Neural cell (in vitro differentiated cells): ENCODE results near the gene FHIT. TPM values are rescaled to one million over a fixed set of nuclear protein-coding genes. Genes with fewer than 3 reads are reported as not detected.

Experiments
- H2AFZ ChIP-seq: fragments of 200-600, 300-800 bp; sonication (generic), shearing (Covaris generic); 2 replicates; pipeline ENCODE4 v1.6.0; 2014; ENCODE audit warnings: low read depth, mild to moderate bottlenecking, antibody characterized with exemption, low read length, moderate library complexity
- H3F3A ChIP-seq: fragments of 200-600 bp; shearing (Covaris generic); 2 replicates; pipeline ENCODE4 v1.6.1; 2016; ENCODE audit warnings: mild to moderate bottlenecking, moderate library complexity, mixed read lengths, antibody characterized with exemption, low read length; ENCODE audit not compliant: insufficient read depth, poor library complexity, severe bottlenecking
- H3K27ac ChIP-seq: fragments of 200-600, 300-800 bp; sonication (generic), shearing (Covaris generic); 2 replicates; pipeline ENCODE4 v1.5.1; 2014; ENCODE audit warnings: mild to moderate bottlenecking, low read length, moderate library complexity
- H3K27me3 ChIP-seq: fragments of 300-800, 200-600 bp; sonication (generic), shearing (Covaris generic); 2 replicates; pipeline ENCODE4 v1.6.0; 2014; ENCODE audit warnings: mild to moderate bottlenecking, low read depth, low read length, moderate library complexity; ENCODE audit not compliant: insufficient read depth
- H3K36me3 ChIP-seq: fragments of 300-800, 200-600 bp; sonication (generic), shearing (Covaris generic); 2 replicates; pipeline ENCODE4 v1.5.1; 2014; ENCODE audit warnings: mild to moderate bottlenecking, antibody characterized with exemption, low read length, moderate library complexity; ENCODE audit not compliant: insufficient read depth
- H3K4me2 ChIP-seq: fragments of 300-800, 200-600 bp; sonication (generic), shearing (Covaris generic); 2 replicates; pipeline ENCODE4 v1.6.0; 2014; ENCODE audit warnings: mild to moderate bottlenecking, low read length
- H3K4me3 ChIP-seq: fragments of 300-800, 200-600 bp; sonication (generic), shearing (Covaris generic); 2 replicates; pipeline ENCODE4 v1.5.1; 2014; ENCODE audit warnings: mild to moderate bottlenecking, low read length, moderate library complexity
- H3K79me2 ChIP-seq: fragments of 200-600 bp; shearing (Covaris generic); replicated peaks from 2 replicates; pipeline ENCODE4 v1.6.0; 2014; ENCODE audit warnings: mild to moderate bottlenecking, low read length, moderate library complexity; ENCODE audit not compliant: insufficient read depth
- H3K9ac ChIP-seq: fragments of 300-800, 200-600 bp; sonication (generic), shearing (Covaris generic); 2 replicates; pipeline ENCODE4 v1.6.1; 2016; ENCODE audit warnings: mild to moderate bottlenecking, low read length, mixed read lengths
- H3K9me2 ChIP-seq: fragments of 200-600 bp; shearing (Covaris generic); 2 replicates; pipeline ENCODE4 v1.6.1; 2016; ENCODE audit warnings: mild to moderate bottlenecking, low read length, mixed read lengths; ENCODE audit not compliant: insufficient read depth
- H3K9me3 ChIP-seq: fragments of 200-600, 300-800 bp; sonication (generic), shearing (Covaris generic); 2 replicates; pipeline ENCODE4 v1.6.1; 2016; ENCODE audit warnings: mild to moderate bottlenecking, mixed run types, low read length, moderate library complexity, mixed read lengths
- H4K20me1 ChIP-seq: fragments of 200-600 bp; shearing (Covaris generic); 2 replicates; pipeline ENCODE4 v1.6.1; 2016; ENCODE audit warnings: mild to moderate bottlenecking, mixed run types; ENCODE audit not compliant: insufficient read depth
- CTCF ChIP-seq: fragments of 450-650 bp; IDR thresholded peaks from 2 replicates; pipeline ENCODE4 v1.5.1; 2014; ENCODE audit warnings: antibody characterized with exemption, mild to moderate bottlenecking, moderate library complexity; ENCODE audit not compliant: poor library complexity, severe bottlenecking
- EP300 ChIP-seq: fragments of 450-650 bp; conservative IDR thresholded peaks from 2 replicates; pipeline ENCODE4 v1.6.1; 2014; ENCODE audit warnings: antibody characterized with exemption, mild to moderate bottlenecking, moderate library complexity; ENCODE audit not compliant: poor library complexity, severe bottlenecking
- EZH2 ChIP-seq: fragments of 200-600, 300-800 bp; shearing (Covaris generic), sonication (generic); IDR thresholded peaks from 2 replicates; pipeline ENCODE4 v1.6.1; 2014; ENCODE audit warnings: antibody characterized with exemption, low read length, borderline replicate concordance, mild to moderate bottlenecking; ENCODE audit not compliant: insufficient read depth, poor library complexity, severe bottlenecking
- MXI1 ChIP-seq: fragments of 450-650 bp; conservative IDR thresholded peaks from 2 replicates; pipeline ENCODE4 v1.6.1; 2014; ENCODE audit warnings: antibody characterized with exemption, mild to moderate bottlenecking; ENCODE audit not compliant: poor library complexity, severe bottlenecking
- POLR2AphosphoS5 ChIP-seq: IDR thresholded peaks from 2 replicates; pipeline ENCODE4 v1.6.1; 2012
- RAD21 ChIP-seq: fragments of 450-650 bp; conservative IDR thresholded peaks from 2 replicates; pipeline ENCODE4 v1.6.1; 2014; ENCODE audit warnings: antibody characterized with exemption, mild to moderate bottlenecking, moderate library complexity
- REST ChIP-seq: IDR thresholded peaks from 2 replicates; pipeline ENCODE4 v1.6.1; 2012; ENCODE audit warnings: borderline replicate concordance
- SMC3 ChIP-seq: fragments of 450-650 bp; conservative IDR thresholded peaks from 2 replicates; pipeline ENCODE4 v1.6.1; 2014; ENCODE audit warnings: antibody characterized with exemption, mild to moderate bottlenecking, moderate library complexity; ENCODE audit not compliant: poor library complexity
- TAF1 ChIP-seq: IDR thresholded peaks from 2 replicates; pipeline ENCODE4 v1.6.1; 2012; ENCODE audit warnings: low read depth
- polyA plus RNA-seq: library from polyadenylated mRNA; depleted of rRNA; stranded (reverse); fragments of >200 nt; gene quantifications from 2 replicates; pipeline ENCODE4 v1.2.3, GENCODE V29; 2014

FHIT gene
- polyA plus RNA-seq, 1 donor from 2014 or later, result not detected

DNA sequence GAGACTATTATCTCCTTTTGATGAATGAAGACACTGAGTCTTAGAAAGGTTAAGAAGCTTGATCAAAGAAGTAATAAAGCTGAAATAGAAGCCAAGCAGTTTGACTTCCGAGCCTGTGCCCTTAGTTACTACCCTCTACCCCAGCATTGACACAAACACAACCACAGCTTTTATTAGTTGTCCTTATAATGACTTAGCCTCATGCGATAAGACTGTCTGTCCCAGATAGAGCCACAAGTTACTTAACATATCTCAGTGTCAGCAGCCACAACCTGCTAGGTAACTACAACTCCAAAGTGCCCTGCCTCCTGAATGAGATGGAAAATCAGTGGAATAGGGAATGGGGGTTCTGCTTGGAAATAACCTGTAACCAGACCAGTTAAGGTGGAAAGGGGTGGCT lies 1419.9 kb downstream of the FHIT start:
- no peak overlapping the region for H3K9ac ChIP-seq
- no peaks in the 10 kb centered on the region for H3F3A ChIP-seq
- no peaks in the 10 kb centered on the region for H4K20me1 ChIP-seq
- no peak overlapping the region for H3K27ac ChIP-seq
- H3K9me3 ChIP-seq, result no peaks in the 10 kb centered on the region
- H3K9me2 ChIP-seq, result no peaks in the 10 kb centered on the region
- no peaks in the 10 kb centered on the region for H3K36me3 ChIP-seq
- no peaks in the 10 kb centered on the region for H3K27me3 ChIP-seq
- TF ChIP-seq RAD21 (no peak), CTCF (no peak), EZH2 (no peak), EP300 (no peak), TAF1 (no peak), MXI1 (no peak), POLR2AphosphoS5 (no peak), REST (no peak), SMC3 (no peak)
- no peak overlapping the region for H3K4me2 ChIP-seq
- no peak overlapping the region for H2AFZ ChIP-seq
- H3K79me2 ChIP-seq, result no peaks in the 10 kb centered on the region
- H3K4me3 ChIP-seq, result no peak overlapping the region

GRCh38 chr3:59829527-59829926 lies 1421.7 kb downstream of the FHIT start:
- no peak overlapping the region for H3K27ac ChIP-seq
- H3K36me3 ChIP-seq, result no peaks in the 10 kb centered on the region
- TF ChIP-seq EZH2 (no peak), REST (no peak), TAF1 (no peak), SMC3 (no peak)
- no peaks in the 10 kb centered on the region for H3K27me3 ChIP-seq
- no peaks in the 10 kb centered on the region for H3K9me3 ChIP-seq
- H3K9me2 ChIP-seq, result no peaks in the 10 kb centered on the region
- H3F3A ChIP-seq, result no peaks in the 10 kb centered on the region
- H3K9ac ChIP-seq, result no peak overlapping the region
- no peaks in the 10 kb centered on the region for H4K20me1 ChIP-seq
- H3K4me3 ChIP-seq, result no peak overlapping the region
- H3K4me2 ChIP-seq, result no peak overlapping the region
- H3K79me2 ChIP-seq, result no peaks in the 10 kb centered on the region
- H2AFZ ChIP-seq, result no peak overlapping the region
